Endothelial cell (in vitro differentiated cells): ENCODE measurements around the gene KIAA0408. TPM values are rescaled to one million over a fixed set of nuclear protein-coding genes. Genes with fewer than 3 reads are reported as not detected.
A peak's percentile ranks its signal among the peaks of the same experiment; 100 is the strongest.

Source experiments
- DNase-seq: peaks from one replicate; pipeline ENCODE4 v3.0.0; 2021; ENCODE audit warnings: low spot score
- H3K27ac Mint-ChIP-seq: one replicate; pipeline ENCODE4 v1.8.0; 2021; ENCODE audit warnings: mixed read lengths, inconsistent platforms; ENCODE audit not compliant: unreplicated experiment
- H3K27me3 Mint-ChIP-seq: one replicate; pipeline ENCODE4 v1.8.0; 2021; ENCODE audit warnings: mild to moderate bottlenecking, moderate library complexity, mixed read lengths, inconsistent platforms; ENCODE audit not compliant: unreplicated experiment
- H3K36me3 Mint-ChIP-seq: one replicate; pipeline ENCODE4 v1.8.0; 2021; ENCODE audit warnings: mild to moderate bottlenecking, low read depth, mixed read lengths, inconsistent platforms; ENCODE audit not compliant: unreplicated experiment
- H3K4me1 Mint-ChIP-seq: one replicate; pipeline ENCODE4 v1.8.0; 2021; ENCODE audit warnings: mild to moderate bottlenecking, mixed read lengths, inconsistent platforms; ENCODE audit not compliant: unreplicated experiment
- H3K4me3 Mint-ChIP-seq: one replicate; pipeline ENCODE4 v1.8.0; 2021; ENCODE audit warnings: mild to moderate bottlenecking, mixed read lengths, inconsistent platforms; ENCODE audit not compliant: unreplicated experiment
- H3K9me3 Mint-ChIP-seq: one replicate; pipeline ENCODE4 v1.8.0; 2021; ENCODE audit warnings: mixed read lengths, inconsistent platforms; ENCODE audit not compliant: unreplicated experiment
- CTCF ChIP-seq: fragments of 200-600 bp; sonication (generic); IDR thresholded peaks from one replicate; pipeline ENCODE4 v1.5.0; 2021; ENCODE audit warnings: antibody characterized with exemption; ENCODE audit not compliant: unreplicated experiment
- total RNA-seq: library from RNA; stranded (reverse); fragmentation: NEBNext Ultra II Directional; extraction: Animal tissue kit (Norgen Biotek cat#: 25700); gene quantifications from one replicate; pipeline ENCODE4 v1.2.1, GENCODE V29; 2021; ENCODE audit not compliant: unreplicated experiment

The KIAA0408 gene
- total RNA-seq, 1 donor from 2014 or later: 6.4 TPM

GRCh38 chr6:127482325-127482724, 23.1 kb upstream of the KIAA0408 start:
- Mint-ChIP-seq H3K9me3 (no peaks in the 10 kb centered on the region), H3K4me3 (no peak overlapping the region), H3K4me1 (no peaks in the 10 kb centered on the region), H3K36me3 (peaks cover 15% of the 10 kb centered on the region), H3K27me3 (no peaks in the 10 kb centered on the region), H3K27ac (no peak overlapping the region)
- TF ChIP-seq CTCF: no peak
- DNase-seq: no peak

- H3K9me3 Mint-ChIP-seq: no peaks in the 10 kb centered on the region
- no peak overlapping the region for H3K4me3 Mint-ChIP-seq
- DNase-seq: no peak
- no peaks in the 10 kb centered on the region for H3K4me1 Mint-ChIP-seq
- peaks cover 15% of the 10 kb centered on the region for H3K36me3 Mint-ChIP-seq
- no peaks in the 10 kb centered on the region for H3K27me3 Mint-ChIP-seq
- TF ChIP-seq CTCF: no peak
- no peak overlapping the region for H3K27ac Mint-ChIP-seq
These were observed 22.4 kb upstream of the KIAA0408 start for GRCh38 chr6:127481628-127482027.

GRCh38 chr6:127481111-127481510, 21.9 kb upstream of the KIAA0408 start:
- H3K4me1 Mint-ChIP-seq: no peaks in the 10 kb centered on the region
- H3K4me3 Mint-ChIP-seq: no peak overlapping the region
- H3K27me3 Mint-ChIP-seq: peaks cover 2% of the 10 kb centered on the region
- H3K9me3 Mint-ChIP-seq: no peaks in the 10 kb centered on the region
- DNase-seq: no peak
- H3K36me3 Mint-ChIP-seq: peaks cover 19% of the 10 kb centered on the region
- TF ChIP-seq CTCF: no peak
- H3K27ac Mint-ChIP-seq: no peak overlapping the region

DNA sequence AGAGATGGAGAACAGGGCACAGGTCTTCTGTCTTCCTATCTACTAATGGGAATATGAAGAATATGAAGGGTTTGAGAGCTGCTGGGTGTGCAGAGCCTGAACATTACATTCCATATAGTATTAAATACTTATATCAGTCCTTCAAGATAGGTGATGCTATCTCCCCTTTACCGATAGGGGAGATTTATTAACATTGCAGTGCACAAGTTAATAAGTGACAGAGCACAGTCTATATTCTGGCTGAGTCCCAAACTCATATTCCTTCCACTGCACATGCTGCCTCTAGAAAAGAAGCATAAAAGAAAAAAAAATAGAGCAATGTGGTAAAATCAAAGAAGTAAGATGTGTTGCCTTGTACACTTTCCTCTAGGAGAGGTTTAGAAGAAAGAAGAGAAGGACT, 18.5 kb upstream of the KIAA0408 start:
- Mint-ChIP-seq H3K27ac (no peak overlapping the region), H3K36me3 (peaks cover 23% of the 10 kb centered on the region), H3K4me3 (no peak overlapping the region), H3K9me3 (no peaks in the 10 kb centered on the region), H3K4me1 (no peaks in the 10 kb centered on the region), H3K27me3 (peaks cover 2% of the 10 kb centered on the region)
- DNase-seq: no peak
- no peak for TF ChIP-seq CTCF

- no peak for TF ChIP-seq CTCF
- peak overlapping the region; percentile 54 for H3K27ac Mint-ChIP-seq
- no peak for DNase-seq
- H3K36me3 Mint-ChIP-seq: peaks cover 20% of the 10 kb centered on the region
- no peaks in the 10 kb centered on the region for H3K9me3 Mint-ChIP-seq
- no peaks in the 10 kb centered on the region for H3K4me1 Mint-ChIP-seq
- peaks cover 2% of the 10 kb centered on the region for H3K27me3 Mint-ChIP-seq
- peak overlapping the region; percentile 59 for H3K4me3 Mint-ChIP-seq
These were observed 16.6 kb upstream of the KIAA0408 start for GRCh38 chr6:127475823-127476176.
